Cardiac muscle cell (in vitro differentiated cells and primary cell): ENCODE measurements around the gene ARHGAP8. TPM values are rescaled to one million over a fixed set of nuclear protein-coding genes. Genes with fewer than 3 reads are reported as not detected.

ENCODE experiments used
- DNase-seq, 2 donors: peaks; one replicate each; pipeline versions ENCODE4 v3.0.0 to v3.0.0-alpha.2; 2010 to 2017; ENCODE audit warnings: low read depth in 1 of 2, low spot score in 1 of 2
- H3K27ac ChIP-seq: fragments of 200-600 bp; sonication (generic); 2 replicates; pipeline ENCODE4 v1.5.1; 2016
- H3K27me3 ChIP-seq: fragments of 200-600 bp; sonication (generic); 2 replicates; pipeline ENCODE4 v1.6.0; 2016; ENCODE audit warnings: control low read depth
- H3K36me3 ChIP-seq: fragments of 200-600 bp; sonication (generic); 2 replicates; pipeline ENCODE4 v1.5.1; 2016; ENCODE audit warnings: control low read depth
- H3K4me1 ChIP-seq: fragments of 200-600 bp; sonication (generic); 2 replicates; pipeline ENCODE4 v1.8.1; 2017; ENCODE audit warnings: low read depth, mild to moderate bottlenecking, mixed run types
- H3K4me3 ChIP-seq: fragments of 200-600 bp; sonication (generic); 2 replicates; pipeline ENCODE4 v1.5.1; 2016; ENCODE audit warnings: mild to moderate bottlenecking
- H3K9me3 ChIP-seq: fragments of 200-600 bp; sonication (generic); 2 replicates; pipeline ENCODE4 v1.5.1; 2017; ENCODE audit warnings: low read depth, mild to moderate bottlenecking, control low read depth
- CTCF ChIP-seq: IDR thresholded peaks from 2 replicates; pipeline ENCODE4 v1.5.1; 2012; ENCODE audit warnings: low read depth, mild to moderate bottlenecking, low read length
- polyA plus RNA-seq: library from polyadenylated mRNA; unstranded; fragments of >200 nt; fragmentation: Nextera tagmentation; extraction: Ambion mirVana; gene quantifications from 2 replicates; pipeline ENCODE4 v1.2.1, GENCODE V29; 2016
- total RNA-seq: library from RNA; depleted of rRNA; stranded (reverse); fragments of >200 nt; gene quantifications from 2 replicates; pipeline ENCODE4 v1.2.3, GENCODE V29; 2016

ARHGAP8 gene
- total and polyA plus RNA-seq, 2 experiments from 2014 or later = 1.2 to 2.4 TPM

DNA sequence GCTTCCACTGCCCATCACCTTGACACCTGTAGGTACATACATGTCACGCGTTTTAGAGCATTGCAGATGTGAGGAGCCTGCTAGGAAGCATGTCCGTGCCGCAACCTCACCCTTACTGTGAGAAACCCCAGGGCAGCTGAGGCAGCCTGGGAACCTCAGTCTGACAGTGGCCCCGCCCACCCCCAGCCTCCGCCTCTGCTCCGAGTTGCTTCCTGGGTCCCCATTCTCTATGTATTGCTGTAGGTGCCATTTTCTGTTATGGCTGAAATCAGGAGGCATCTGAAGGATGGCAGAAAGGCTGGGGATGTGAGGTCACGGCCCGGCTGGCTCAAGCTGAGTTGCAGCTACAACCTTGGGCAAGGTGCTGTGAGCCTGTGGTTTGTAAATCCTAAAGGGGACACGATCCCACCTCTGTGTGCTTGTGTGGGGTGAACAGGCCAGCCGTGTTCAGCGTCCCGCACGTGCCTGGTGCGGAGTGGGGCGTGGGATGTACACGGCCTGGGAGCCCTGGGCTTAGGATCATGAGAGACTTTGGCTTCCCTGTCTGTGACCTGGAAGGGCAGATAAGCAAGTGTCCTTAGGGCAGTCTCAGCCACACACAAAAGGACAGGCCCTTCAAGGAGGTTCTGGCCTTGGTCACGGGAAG is 154.7 kb downstream of the ARHGAP8 start:
- TF ChIP-seq CTCF = no peak
- Histone ChIP-seq H3K4me3 (no peak overlapping the region), H3K9me3 (no peaks in the 10 kb centered on the region), H3K4me1 (no peaks in the 10 kb centered on the region), H3K36me3 (no peaks in the 10 kb centered on the region), H3K27me3 (no peaks in the 10 kb centered on the region), H3K27ac (no peak overlapping the region)
- DNase-seq = no peak

DNA sequence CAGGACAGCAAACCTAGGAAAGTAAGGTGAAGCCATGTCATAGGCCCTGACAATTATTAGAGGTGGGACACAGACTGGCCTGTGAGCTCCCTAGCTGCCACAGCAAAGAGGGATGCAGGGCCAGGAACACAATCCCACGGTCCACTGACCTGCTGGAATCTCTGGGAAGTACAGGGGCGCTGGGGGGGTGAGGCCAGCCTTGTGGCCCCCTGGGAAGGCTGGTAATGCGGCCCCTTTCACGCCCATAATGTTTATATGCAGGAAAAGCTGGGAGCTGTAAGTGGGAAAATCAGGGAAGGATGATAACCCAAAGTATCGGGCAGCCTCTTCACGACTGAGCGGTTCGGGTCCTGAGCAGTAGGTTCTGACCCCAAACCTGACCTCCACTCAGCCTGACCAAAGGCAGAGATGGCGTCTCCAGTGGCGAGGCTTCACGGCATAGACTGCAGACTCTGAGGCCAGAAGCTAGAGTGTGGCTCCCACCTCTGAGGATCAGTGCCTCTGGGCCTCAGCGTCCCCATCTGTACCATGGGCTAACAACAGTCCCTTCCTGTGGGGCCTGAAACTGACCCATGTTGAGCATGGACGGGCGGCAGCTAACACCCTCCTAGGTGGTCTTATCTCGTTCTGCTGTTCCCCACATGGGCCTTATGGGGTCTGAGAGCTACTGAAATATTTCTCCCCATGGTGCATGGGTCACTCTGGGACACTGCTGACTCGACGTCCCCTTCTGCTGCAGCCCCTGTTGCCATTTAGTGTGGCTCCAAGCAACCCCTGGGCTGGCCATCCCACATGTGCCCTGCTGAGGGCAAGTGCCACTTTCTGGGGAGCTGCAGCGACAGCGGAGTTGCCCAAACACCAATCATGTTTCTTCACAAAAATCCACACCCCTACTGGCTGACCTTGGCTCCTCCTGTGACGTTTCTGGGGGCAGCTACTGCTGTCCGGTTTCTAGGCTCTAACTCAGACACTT is 155.7 kb downstream of the ARHGAP8 start:
- Histone ChIP-seq H3K27ac (no peak overlapping the region), H3K9me3 (no peaks in the 10 kb centered on the region), H3K36me3 (no peaks in the 10 kb centered on the region), H3K4me3 (no peak overlapping the region), H3K27me3 (no peaks in the 10 kb centered on the region), H3K4me1 (no peaks in the 10 kb centered on the region)
- no peak for TF ChIP-seq CTCF
- DNase-seq = no peak

- no peak for DNase-seq
- Histone ChIP-seq H3K27me3 (no peaks in the 10 kb centered on the region), H3K27ac (no peak overlapping the region), H3K4me1 (no peaks in the 10 kb centered on the region), H3K36me3 (no peaks in the 10 kb centered on the region), H3K4me3 (no peak overlapping the region), H3K9me3 (no peaks in the 10 kb centered on the region)
- TF ChIP-seq CTCF = no peak
Measured at GRCh38 chr22:44909241-44909640, 156.9 kb downstream of the ARHGAP8 start.

Other genes with a start within 250 kb of the ARHGAP8 start
- gene PRR5, start 50.4 kb upstream of the ARHGAP8 start, total RNA-seq = 32.1 and 41.7 TPM in 2 replicates
- gene PRR5, start 50.4 kb upstream of the ARHGAP8 start, polyA plus RNA-seq = 36.5 and 44.3 TPM in 2 replicates